GOT3 (cell line): ENCODE measurements around the gene PXN.
"Not testable (repeated sequence)": the region's sequence is repeated elsewhere in the genome, so short reads cannot be mapped to it uniquely, and the experiment has no call there.

Experiments
- DNase-seq: peaks from one replicate; lab custom pipeline; 2025; ENCODE audit warnings: mixed read lengths; lab: John Stamatoyannopoulos, UW

The PXN gene

GRCh38 chr12:120225852-120226640 lies 39.5 kb downstream of the PXN start:
- DNase-seq = no peak

- no peak for DNase-seq
Observed at GRCh38 chr12:120225200-120225558, 40.4 kb downstream of the PXN start.

GRCh38 chr12:120224304-120225199 lies 41.0 kb downstream of the PXN start:
- DNase-seq = no peak

GRCh38 chr12:120223458-120224303 lies 41.8 kb downstream of the PXN start:
- no peak for DNase-seq

GRCh38 chr12:120222288-120222832 lies 43.2 kb downstream of the PXN start:
- no peak for DNase-seq

- DNase-seq = no peak
Observed at GRCh38 chr12:120221576-120221900, 44.0 kb downstream of the PXN start.

GRCh38 chr12:120220838-120221575 lies 44.5 kb downstream of the PXN start:
- DNase-seq = no peak

- no peak for DNase-seq
Observed at GRCh38 chr12:120218680-120219606, 46.6 kb downstream of the PXN start.

GRCh38 chr12:120216742-120217605 lies 48.6 kb downstream of the PXN start:
- DNase-seq = no peak

- no peak for DNase-seq
Observed at GRCh38 chr12:120215766-120216735, 49.5 kb downstream of the PXN start.

- DNase-seq = no peak
Observed at GRCh38 chr12:120215357-120215735, 50.2 kb downstream of the PXN start.

GRCh38 chr12:120214626-120215356 lies 50.7 kb downstream of the PXN start:
- no peak for DNase-seq

GRCh38 chr12:120213758-120214157 lies 51.8 kb downstream of the PXN start:
- no peak for DNase-seq

- not testable (repeated sequence) for DNase-seq
Observed at GRCh38 chr12:120213182-120213581, 52.3 kb downstream of the PXN start.

- no peak for DNase-seq
Observed at GRCh38 chr12:120212301-120212700, 53.2 kb downstream of the PXN start.

GRCh38 chr12:120211904-120212283 lies 53.6 kb downstream of the PXN start:
- no peak for DNase-seq

- DNase-seq = no peak
Observed at GRCh38 chr12:120211243-120211903, 54.2 kb downstream of the PXN start.
